Measurements from ENCODE around the gene NUTM2G. TPM values are rescaled to one million over a fixed set of nuclear protein-coding genes. Genes with fewer than 3 reads are reported as not detected.
"Not testable (repeated sequence)": the region's sequence is repeated elsewhere in the genome, so short reads cannot be mapped to it uniquely, and the experiment has no call there.

NUTM2G gene
- total RNA-seq, 4 donors from 2014 or later, result not detected

DNA sequence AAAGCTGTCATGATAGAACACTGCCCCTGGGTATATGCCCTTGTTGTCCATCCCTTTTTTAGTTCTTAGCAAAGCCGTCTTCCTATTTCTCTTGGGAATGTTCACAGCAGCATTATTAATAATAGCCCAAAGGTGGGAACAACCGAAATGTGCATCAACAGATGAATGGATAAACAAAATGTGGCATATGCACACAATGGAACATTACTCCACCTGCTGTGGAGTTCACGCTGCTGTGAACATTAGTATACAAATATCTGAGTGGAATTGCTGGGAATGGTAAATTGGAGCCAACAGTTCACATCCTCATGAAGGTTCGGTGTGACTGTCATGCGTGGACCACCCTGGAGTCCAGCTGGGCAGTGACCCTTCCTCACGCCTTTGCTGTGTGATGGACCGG, 36.5 kb upstream of the NUTM2G start:
- DNase-seq, result no peak
- Histone ChIP-seq H3K9me3 (no peaks in the 10 kb centered on the region), H3K27me3 (no peaks in the 10 kb centered on the region), H3K36me3 (no peaks in the 10 kb centered on the region), H3K4me1 (no peaks in the 10 kb centered on the region), H3K4me3 (no peak overlapping the region), H3K27ac (no peak overlapping the region)
- TF ChIP-seq, protein P1, sequence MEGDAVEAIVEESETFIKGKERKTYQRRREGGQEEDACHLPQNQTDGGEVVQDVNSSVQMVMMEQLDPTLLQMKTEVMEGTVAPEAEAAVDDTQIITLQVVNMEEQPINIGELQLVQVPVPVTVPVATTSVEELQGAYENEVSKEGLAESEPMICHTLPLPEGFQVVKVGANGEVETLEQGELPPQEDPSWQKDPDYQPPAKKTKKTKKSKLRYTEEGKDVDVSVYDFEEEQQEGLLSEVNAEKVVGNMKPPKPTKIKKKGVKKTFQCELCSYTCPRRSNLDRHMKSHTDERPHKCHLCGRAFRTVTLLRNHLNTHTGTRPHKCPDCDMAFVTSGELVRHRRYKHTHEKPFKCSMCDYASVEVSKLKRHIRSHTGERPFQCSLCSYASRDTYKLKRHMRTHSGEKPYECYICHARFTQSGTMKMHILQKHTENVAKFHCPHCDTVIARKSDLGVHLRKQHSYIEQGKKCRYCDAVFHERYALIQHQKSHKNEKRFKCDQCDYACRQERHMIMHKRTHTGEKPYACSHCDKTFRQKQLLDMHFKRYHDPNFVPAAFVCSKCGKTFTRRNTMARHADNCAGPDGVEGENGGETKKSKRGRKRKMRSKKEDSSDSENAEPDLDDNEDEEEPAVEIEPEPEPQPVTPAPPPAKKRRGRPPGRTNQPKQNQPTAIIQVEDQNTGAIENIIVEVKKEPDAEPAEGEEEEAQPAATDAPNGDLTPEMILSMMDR (IDR thresholded peaks at IDR 0.05), result no peak
- TF ChIP-seq POLR2A (IDR thresholded peaks at IDR 0.05), result no peak
- intact Hi-C loops (cut with DNase I; ENCODE audit: low total_unique reads), result no loop called here

GRCh38 chr9:96900010-96900409, 28.6 kb upstream of the NUTM2G start:
- DNase-seq; H3K4me1 ChIP-seq; H3K27ac ChIP-seq; H3K4me3 ChIP-seq; H3K36me3 ChIP-seq; H3K9me3 ChIP-seq; H3K27me3 ChIP-seq; intact Hi-C loops (cut with DNase I; ENCODE audit: low total_unique reads): not testable (repeated sequence)

DNA sequence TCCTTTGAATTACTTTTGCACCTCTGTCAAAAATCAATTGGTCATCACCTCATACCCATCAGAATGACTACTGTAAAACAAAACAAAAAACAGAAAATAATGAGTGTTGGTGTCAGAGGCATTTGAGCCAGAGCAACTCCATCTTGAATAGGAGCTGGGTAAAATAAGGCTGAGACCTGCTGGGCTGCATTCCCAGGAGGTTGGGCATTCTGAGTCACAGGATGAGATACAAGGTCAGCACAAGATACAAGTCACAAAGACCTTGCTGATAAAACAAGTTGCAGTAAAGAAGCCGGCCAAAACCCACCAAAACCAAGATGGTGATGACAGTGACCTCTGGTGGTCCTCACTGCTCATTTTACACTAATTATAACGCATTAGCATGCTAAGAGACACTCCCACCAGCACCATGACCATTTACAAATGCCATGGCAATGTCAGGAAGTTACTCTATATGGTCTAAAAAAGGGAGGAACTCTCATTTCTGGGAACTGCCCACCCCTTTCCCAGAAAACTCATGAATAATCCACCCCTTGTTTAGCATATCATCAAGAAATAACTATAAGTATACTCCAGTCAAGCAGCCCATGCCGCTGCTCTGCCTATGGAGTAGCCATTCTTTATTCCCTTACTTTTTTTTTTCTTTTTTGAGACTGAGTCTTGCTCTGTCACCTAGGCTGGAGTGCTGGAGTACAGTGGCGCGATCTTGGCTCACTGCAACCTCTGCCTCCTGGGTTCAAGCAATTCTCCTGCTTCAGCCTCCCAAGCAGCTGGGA, 23.5 kb upstream of the NUTM2G start:
- H3K27me3 ChIP-seq; H3K9me3 ChIP-seq; intact Hi-C loops (cut with DNase I; ENCODE audit: low total_unique reads); H3K36me3 ChIP-seq; DNase-seq; H3K4me1 ChIP-seq; H3K4me3 ChIP-seq; H3K27ac ChIP-seq: not testable (repeated sequence)

DNA sequence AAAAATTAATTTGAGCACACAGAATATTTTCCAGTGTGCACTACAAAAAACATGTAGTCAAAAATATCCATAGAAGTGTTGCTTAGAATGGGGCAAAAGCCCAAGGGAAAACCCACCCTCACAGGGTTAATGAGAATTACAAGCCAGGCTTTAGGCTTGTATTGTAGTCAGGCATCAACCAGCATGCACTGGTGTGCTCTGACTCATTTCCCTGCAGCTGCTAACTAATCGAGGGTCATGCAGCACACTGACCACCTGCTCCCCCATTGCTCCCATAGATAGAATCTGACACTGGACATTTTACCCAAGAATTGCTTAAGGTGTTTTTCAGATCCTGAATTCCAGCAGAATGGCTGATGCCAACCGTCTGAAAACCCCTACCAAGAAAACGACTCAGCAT, 20.2 kb upstream of the NUTM2G start:
- DNase-seq; H3K4me1 ChIP-seq; H3K4me3 ChIP-seq; intact Hi-C loops (cut with DNase I; ENCODE audit: low total_unique reads); H3K9me3 ChIP-seq; H3K36me3 ChIP-seq; H3K27ac ChIP-seq; H3K27me3 ChIP-seq: not testable (repeated sequence)

DNA sequence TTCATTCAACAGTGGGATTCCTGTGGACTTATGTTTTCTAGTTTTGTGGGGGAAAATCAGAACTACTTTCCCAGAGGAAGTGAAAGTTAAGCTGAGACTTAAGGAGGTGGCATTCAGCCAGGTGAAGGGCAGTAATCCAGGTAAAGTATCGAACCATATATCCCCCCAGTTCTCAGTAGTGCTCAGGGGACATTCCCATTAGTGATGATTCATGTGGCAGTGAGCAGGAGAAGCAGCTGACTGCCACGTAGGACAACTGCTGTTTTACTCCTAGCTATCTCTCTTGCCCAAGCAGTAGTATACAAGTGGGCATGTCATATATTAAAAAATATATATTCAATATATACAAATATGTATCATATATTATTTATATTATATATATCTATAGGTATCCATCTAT, 13.1 kb upstream of the NUTM2G start:
- H3K27ac ChIP-seq; H3K9me3 ChIP-seq; H3K27me3 ChIP-seq; H3K4me1 ChIP-seq; H3K36me3 ChIP-seq; H3K4me3 ChIP-seq; DNase-seq; intact Hi-C loops (cut with DNase I; ENCODE audit: low total_unique reads): not testable (repeated sequence)

GRCh38 chr9:96916531-96916930, 12.1 kb upstream of the NUTM2G start:
- intact Hi-C loops (cut with DNase I; ENCODE audit: low total_unique reads); H3K4me1 ChIP-seq; H3K9me3 ChIP-seq; H3K36me3 ChIP-seq; DNase-seq; H3K27me3 ChIP-seq; H3K27ac ChIP-seq; H3K4me3 ChIP-seq: not testable (repeated sequence)

GRCh38 chr9:96918550-96918949, 10.1 kb upstream of the NUTM2G start:
- H3K9me3 ChIP-seq; intact Hi-C loops (cut with DNase I; ENCODE audit: low total_unique reads); H3K4me3 ChIP-seq; H3K27ac ChIP-seq; H3K4me1 ChIP-seq; H3K36me3 ChIP-seq; H3K27me3 ChIP-seq; DNase-seq: not testable (repeated sequence)

DNA sequence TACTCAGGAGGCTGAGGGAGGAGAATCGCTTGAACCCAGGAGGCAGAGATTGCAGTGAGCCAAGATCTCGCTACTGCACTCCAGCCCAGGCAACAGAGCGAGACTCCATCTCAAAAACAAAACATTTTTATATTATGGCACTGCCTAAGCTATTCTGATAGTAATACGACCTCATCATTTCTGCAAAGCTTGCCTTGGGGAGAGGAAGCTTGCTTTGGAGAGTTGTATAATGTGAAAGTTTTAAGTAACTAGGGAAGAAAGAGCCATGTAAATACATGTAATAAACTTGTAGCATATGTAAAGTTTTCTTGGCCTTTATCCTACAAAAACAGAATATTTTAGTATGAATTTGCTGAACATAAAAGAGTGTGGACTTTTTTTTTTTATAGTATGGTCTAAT, 7.8 kb upstream of the NUTM2G start:
- H3K27ac ChIP-seq; intact Hi-C loops (cut with DNase I; ENCODE audit: low total_unique reads); H3K36me3 ChIP-seq; H3K27me3 ChIP-seq; H3K4me1 ChIP-seq; H3K9me3 ChIP-seq; DNase-seq; H3K4me3 ChIP-seq: not testable (repeated sequence)

GRCh38 chr9:96925587-96925986, 3.1 kb upstream of the NUTM2G start:
- intact Hi-C loops (cut with DNase I; ENCODE audit: low total_unique reads), result not testable (repeated sequence)

DNA sequence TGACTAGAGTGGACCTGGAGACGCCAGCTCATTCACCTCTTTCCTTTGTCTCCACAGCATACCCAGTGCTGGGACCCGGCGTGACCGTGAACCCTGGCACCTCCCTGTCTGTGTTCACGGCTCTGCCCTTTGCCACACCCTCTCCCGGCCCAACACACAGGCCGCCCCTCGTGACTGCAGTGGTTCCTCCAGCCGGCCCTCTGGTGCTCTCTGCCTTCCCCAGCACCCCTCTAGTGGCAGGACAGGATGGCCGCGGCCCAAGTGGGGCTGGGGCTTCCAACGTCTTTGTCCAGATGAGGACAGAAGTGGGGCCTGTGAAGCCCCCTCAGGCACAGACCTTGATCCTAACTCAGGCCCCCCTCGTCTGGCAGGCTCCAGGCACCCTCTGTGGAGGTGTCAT, 3.0 kb downstream of the NUTM2G start:
- H3K27ac ChIP-seq; DNase-seq; H3K4me3 ChIP-seq; H3K27me3 ChIP-seq; intact Hi-C loops (cut with DNase I; ENCODE audit: low total_unique reads); H3K36me3 ChIP-seq; H3K4me1 ChIP-seq; H3K9me3 ChIP-seq: not testable (repeated sequence)

More at GRCh38 chr9:96925587-96925986, 3.1 kb upstream of the NUTM2G start:
- not testable (repeated sequence) for DNase-seq, H3K4me3 ChIP-seq, H3K4me1 ChIP-seq, H3K27ac ChIP-seq, H3K36me3 ChIP-seq, H3K27me3 ChIP-seq, H3K9me3 ChIP-seq

DNA sequence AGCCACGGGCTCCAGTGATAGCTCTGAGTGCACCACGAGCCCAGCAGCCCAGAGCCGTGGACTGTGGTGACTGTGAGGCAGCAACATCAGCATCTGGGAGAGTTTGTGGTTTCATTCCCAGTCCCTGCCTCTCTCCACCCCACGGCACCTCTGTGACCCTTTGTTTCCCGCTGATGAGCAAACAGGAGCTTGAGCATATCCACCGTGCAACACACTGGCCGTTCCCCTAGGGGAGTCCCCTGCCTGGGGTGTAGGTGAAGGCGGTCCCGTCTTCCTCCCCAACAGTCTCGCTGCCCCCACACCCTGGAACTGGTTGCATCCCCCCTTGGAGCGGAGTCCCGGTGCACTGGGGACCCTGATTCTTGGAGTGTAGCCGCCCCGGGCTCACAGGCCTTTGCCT, 5.5 kb downstream of the NUTM2G start:
- H3K4me1 ChIP-seq; DNase-seq; H3K27me3 ChIP-seq; H3K36me3 ChIP-seq; intact Hi-C loops (cut with DNase I; ENCODE audit: low total_unique reads); H3K27ac ChIP-seq; H3K9me3 ChIP-seq; H3K4me3 ChIP-seq: not testable (repeated sequence)

GRCh38 chr9:96934706-96935105, 6.1 kb downstream of the NUTM2G start:
- H3K9me3 ChIP-seq; H3K4me3 ChIP-seq; intact Hi-C loops (cut with DNase I; ENCODE audit: low total_unique reads); H3K27me3 ChIP-seq; DNase-seq; H3K27ac ChIP-seq; H3K36me3 ChIP-seq; H3K4me1 ChIP-seq: not testable (repeated sequence)

GRCh38 chr9:96935401-96935800, 6.8 kb downstream of the NUTM2G start:
- H3K27me3 ChIP-seq; intact Hi-C loops (cut with DNase I; ENCODE audit: low total_unique reads); H3K9me3 ChIP-seq; H3K27ac ChIP-seq; H3K4me1 ChIP-seq; DNase-seq; H3K36me3 ChIP-seq; H3K4me3 ChIP-seq: not testable (repeated sequence)
